NCI-H748 treated with DMSO at 0.1 percent for 48 hours (cell line): ENCODE measurements around the gene PGP.
"Not testable (repeated sequence)": the region's sequence is repeated elsewhere in the genome, so short reads cannot be mapped to it uniquely, and the experiment has no call there.

Experiments
- DNase-seq: peaks from one replicate; lab custom pipeline; 2025; lab: John Stamatoyannopoulos, UW

The PGP gene

GRCh38 chr16:2223221-2223941 lies 8.7 kb upstream of the PGP start, which contains the start of gene E4F1:
TSS of gene E4F1 (plus strand) at chr16:2223591. CDS start at chr16:2223614, 23 bp downstream.
- peak; percentile 91 for DNase-seq

- no peak for DNase-seq
Observed at GRCh38 chr16:2216330-2216729, 1.7 kb upstream of the PGP start.

GRCh38 chr16:2213817-2214718 lies 572 bp downstream of the PGP start:
- no peak for DNase-seq

GRCh38 chr16:2212362-2213324 lies 2.0 kb downstream of the PGP start:
- no peak for DNase-seq

GRCh38 chr16:2211923-2212347 lies 2.7 kb downstream of the PGP start:
- no peak for DNase-seq

GRCh38 chr16:2210386-2211365 lies 4.0 kb downstream of the PGP start, which contains the start of gene BRICD5:
TSS of gene BRICD5 (minus strand) at chr16:2210863. CDS start at chr16:2210833, 30 bp downstream.
- DNase-seq = no peak

GRCh38 chr16:2210009-2210332 lies 4.7 kb downstream of the PGP start:
- DNase-seq = no peak

GRCh38 chr16:2209258-2210008 lies 5.2 kb downstream of the PGP start:
- no peak for DNase-seq

- DNase-seq = no peak
Observed at GRCh38 chr16:2208772-2209171, 5.9 kb downstream of the PGP start.

GRCh38 chr16:2208308-2208707 lies 6.3 kb downstream of the PGP start:
- DNase-seq = no peak

GRCh38 chr16:2207872-2208271 lies 6.8 kb downstream of the PGP start:
- DNase-seq = no peak

- DNase-seq = no peak
Observed at GRCh38 chr16:2206780-2207433, 7.7 kb downstream of the PGP start.

- no peak for DNase-seq
Observed at GRCh38 chr16:2206420-2206779, 8.2 kb downstream of the PGP start.

- no peak for DNase-seq
Observed at GRCh38 chr16:2205967-2206313, 8.7 kb downstream of the PGP start.

GRCh38 chr16:2205104-2205966 lies 9.3 kb downstream of the PGP start, which contains the start of gene MLST8:
TSS of gene MLST8 (plus strand) at chr16:2205454. CDS start at chr16:2206086, 632 bp downstream.
- peak; percentile 30 for DNase-seq

- DNase-seq = no peak
Observed at GRCh38 chr16:2204416-2205103, 10.1 kb downstream of the PGP start.

- DNase-seq = not testable (repeated sequence)
Observed at GRCh38 chr16:2203119-2203688, 11.4 kb downstream of the PGP start.

- DNase-seq = no peak
Observed at GRCh38 chr16:2200313-2200712, 14.3 kb downstream of the PGP start.
